ENCODE measurements around the gene TPM1. TPM values are rescaled to one million over a fixed set of nuclear protein-coding genes. Genes with fewer than 3 reads are reported as not detected.

Gene TPM1
- total RNA-seq, 4 donors from 2014 or later: 181 to 611 (median 293) TPM

DNA sequence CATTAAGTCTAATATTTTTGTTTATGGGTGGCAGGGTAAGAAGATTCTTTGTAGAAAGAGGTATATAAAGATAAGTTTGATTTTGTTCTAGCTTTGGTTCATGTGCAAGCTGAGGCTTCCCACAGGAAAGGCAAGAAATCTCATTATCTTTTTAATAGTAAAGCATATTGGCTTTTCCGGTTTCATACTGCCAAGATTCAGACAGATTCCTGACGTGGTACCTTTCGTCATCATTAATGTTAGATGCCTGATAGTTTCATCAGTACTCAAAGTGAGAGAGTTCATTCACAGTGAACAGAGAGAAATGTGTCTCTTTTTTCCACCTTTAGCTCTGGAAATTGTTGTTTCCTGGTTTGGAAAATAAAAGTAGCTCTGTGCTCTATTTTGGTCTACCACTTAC is 16.5 kb downstream of the TPM1 start:
- no peak for TF ChIP-seq CTCF (IDR thresholded peaks at IDR 0.05; ENCODE audit: low read depth)

DNA sequence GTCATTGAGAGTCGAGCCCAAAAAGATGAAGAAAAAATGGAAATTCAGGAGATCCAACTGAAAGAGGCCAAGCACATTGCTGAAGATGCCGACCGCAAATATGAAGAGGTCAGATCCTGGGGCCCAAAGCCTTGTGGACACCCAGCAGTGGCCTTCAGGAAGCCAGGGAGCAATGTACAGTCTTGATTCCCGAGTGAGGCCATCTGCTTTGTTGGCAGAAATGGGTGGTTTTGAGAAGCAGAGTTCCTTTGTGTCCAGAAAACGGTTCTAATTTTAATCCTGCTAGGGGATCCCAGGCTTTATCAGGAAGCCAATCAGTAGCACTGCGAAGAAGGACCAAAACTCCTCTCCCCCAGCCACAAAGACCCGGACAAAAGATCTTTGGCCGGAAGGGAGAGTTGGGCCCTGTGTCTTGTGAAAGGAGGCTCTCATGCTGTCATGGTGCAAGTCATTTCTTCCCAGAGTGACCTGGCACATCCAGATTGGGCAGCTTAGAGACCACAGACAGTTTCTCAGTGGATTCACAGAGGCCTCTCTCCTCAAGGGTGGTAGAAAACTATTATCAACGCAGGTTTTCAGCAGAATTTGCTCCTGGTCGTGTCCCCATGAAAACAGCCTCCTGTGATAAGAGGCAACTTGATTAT is 17.1 kb downstream of the TPM1 start:
- no peak for TF ChIP-seq CTCF (IDR thresholded peaks at IDR 0.05; ENCODE audit: low read depth)

DNA sequence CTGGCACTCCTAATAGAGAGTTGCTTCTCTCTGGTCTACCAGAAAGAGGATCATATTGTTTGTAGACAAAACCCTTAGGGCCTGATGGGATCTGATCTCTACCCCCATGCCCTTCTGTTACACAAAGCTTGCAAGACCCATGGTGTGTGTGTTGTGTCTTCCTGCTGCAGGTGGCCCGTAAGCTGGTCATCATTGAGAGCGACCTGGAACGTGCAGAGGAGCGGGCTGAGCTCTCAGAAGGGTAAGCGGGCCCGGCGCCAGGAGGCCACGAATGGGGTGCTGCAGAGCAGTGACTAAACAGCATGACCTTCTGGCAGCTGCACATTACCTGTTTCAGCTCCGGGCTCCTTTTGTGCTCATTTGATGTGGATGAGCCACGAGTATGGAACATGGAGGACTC is 18.2 kb downstream of the TPM1 start:
- TF ChIP-seq CTCF (IDR thresholded peaks at IDR 0.05; ENCODE audit: low read depth): no peak

DNA sequence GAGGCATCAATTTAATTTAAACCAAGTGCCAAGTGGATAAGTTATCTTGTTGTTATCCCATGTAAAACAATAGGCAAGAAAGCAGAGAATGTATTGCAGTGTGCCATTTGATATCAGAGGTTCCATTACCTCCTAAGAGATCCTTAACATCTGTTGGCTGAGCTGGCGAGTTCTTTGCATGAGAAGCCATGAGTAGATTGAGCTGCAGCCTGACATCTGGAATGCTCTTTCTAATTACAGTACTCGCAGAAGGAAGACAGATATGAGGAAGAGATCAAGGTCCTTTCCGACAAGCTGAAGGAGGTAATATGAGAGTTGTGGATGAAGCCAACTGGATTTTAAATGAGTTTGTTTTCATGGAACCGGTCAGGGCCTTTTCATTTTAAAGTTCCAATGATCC is 19.4 kb downstream of the TPM1 start:
- TF ChIP-seq CTCF (IDR thresholded peaks at IDR 0.05; ENCODE audit: low read depth): no peak

GRCh38 chr15:63063164-63063756 is 20.7 kb downstream of the TPM1 start:
- TF ChIP-seq CTCF (IDR thresholded peaks at IDR 0.05; ENCODE audit: low read depth): no peak

DNA sequence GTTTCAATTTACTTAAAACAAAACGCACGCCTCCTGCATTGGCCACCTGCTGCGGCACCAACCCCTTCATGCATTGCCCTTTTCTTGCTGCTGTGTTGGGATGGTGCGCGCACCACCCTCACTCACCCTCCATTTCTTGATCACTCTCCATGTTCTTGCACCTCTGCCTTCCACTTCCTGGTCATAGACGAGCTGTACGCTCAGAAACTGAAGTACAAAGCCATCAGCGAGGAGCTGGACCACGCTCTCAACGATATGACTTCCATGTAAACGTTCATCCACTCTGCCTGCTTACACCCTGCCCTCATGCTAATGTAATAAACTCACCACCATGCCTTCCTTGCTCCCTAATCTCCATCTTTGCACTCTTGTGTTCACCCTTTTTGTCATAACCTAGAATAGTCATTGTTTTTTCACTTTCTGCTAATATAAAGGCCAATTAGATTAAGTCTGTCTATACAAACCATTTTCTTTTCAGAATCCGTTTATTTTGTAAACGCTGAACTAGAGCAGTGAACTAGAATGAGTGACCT is 21.4 kb downstream of the TPM1 start:
- TF ChIP-seq CTCF (IDR thresholded peaks at IDR 0.05; ENCODE audit: low read depth): no peak

- TF ChIP-seq CTCF (IDR thresholded peaks at IDR 0.05; ENCODE audit: low read depth): no peak
These were observed 23.0 kb downstream of the TPM1 start for GRCh38 chr15:63065262-63066221.
